PFSK-1 (cell line): Measurements from ENCODE around the gene RDH13.

Source experiments
- FOXP2 ChIP-seq: optimal IDR thresholded peaks from 2 replicates; pipeline ENCODE3; 2011; ENCODE audit warnings: borderline replicate concordance, control low read depth, inconsistent platforms; ENCODE audit not compliant: insufficient read depth; ENCODE audit errors: extremely low read length, extremely low read depth
- POLR2AphosphoS5 ChIP-seq: IDR thresholded peaks from 2 replicates; pipeline ENCODE4 v1.6.1; 2012; ENCODE audit warnings: low read depth, mild to moderate bottlenecking, control low read depth, low read length, moderate library complexity
- SIN3A ChIP-seq: IDR thresholded peaks from 2 replicates; pipeline ENCODE4 v1.6.1; 2012; ENCODE audit warnings: mild to moderate bottlenecking, low read length, moderate library complexity, borderline replicate concordance; ENCODE audit not compliant: insufficient read depth
- TAF1 ChIP-seq: IDR thresholded peaks from 2 replicates; pipeline ENCODE4 v1.6.1; 2012; ENCODE audit warnings: low read length, control low read depth, borderline replicate concordance; ENCODE audit not compliant: insufficient read depth
- TF ChIP-seq, protein P1 (sequence below), 2 experiments: IDR thresholded peaks; 2 replicates each; pipeline versions ENCODE4 v1.6.1 to v1.8.0; 2011 to 2012; ENCODE audit warnings: low read depth in 2 of 2, low read length in 2 of 2, control low read depth in 1 of 2, inconsistent platforms in 1 of 2, mild to moderate bottlenecking in 1 of 2, moderate library complexity in 1 of 2; ENCODE audit not compliant: insufficient read depth in 1 of 2

RDH13 gene

DNA sequence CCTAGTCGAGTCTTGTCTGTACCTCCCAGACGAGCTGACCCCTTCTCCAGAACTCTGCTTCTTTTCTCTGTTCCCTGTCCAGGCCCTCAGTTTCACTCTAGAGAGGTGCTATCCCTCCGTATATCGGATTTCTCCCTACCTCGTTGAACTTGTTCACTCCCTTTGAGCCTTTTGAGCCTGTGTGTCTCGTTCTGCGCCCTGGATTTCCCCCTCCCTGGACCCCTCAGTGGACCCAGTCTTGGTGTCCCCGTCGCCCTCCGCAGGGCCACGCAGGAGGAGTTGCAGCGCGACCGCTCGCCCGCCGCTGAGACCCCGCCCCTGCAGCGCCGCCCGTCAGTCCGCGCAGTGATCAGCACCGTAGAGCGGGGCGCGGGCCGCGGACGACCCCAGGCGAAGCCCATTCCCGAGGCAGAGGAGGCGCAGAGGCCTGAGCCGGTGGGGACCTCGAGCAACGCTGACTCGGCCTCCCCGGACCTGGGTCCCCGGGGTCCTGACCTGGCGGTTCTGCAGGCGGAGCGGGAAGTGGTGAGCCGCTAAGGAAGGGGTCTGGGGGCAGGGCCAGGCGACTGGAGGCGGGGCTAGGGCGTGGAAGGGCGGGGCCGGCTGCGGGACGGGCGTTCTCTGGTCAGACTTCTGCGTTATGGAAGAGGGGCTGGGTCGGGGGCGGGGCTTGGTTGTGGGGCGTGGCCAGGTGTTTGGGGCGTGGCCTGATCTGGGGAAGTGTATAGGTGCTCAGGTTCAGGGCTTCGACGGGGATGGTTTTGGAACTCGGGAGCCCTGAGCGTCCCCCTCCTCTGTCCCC lies 18.2 kb upstream of the RDH13 start:
- TF ChIP-seq POLR2AphosphoS5 (0 out of 2 replicates have a peak, but pooled peaks have one; percentile 46), SIN3A (no peak)

DNA sequence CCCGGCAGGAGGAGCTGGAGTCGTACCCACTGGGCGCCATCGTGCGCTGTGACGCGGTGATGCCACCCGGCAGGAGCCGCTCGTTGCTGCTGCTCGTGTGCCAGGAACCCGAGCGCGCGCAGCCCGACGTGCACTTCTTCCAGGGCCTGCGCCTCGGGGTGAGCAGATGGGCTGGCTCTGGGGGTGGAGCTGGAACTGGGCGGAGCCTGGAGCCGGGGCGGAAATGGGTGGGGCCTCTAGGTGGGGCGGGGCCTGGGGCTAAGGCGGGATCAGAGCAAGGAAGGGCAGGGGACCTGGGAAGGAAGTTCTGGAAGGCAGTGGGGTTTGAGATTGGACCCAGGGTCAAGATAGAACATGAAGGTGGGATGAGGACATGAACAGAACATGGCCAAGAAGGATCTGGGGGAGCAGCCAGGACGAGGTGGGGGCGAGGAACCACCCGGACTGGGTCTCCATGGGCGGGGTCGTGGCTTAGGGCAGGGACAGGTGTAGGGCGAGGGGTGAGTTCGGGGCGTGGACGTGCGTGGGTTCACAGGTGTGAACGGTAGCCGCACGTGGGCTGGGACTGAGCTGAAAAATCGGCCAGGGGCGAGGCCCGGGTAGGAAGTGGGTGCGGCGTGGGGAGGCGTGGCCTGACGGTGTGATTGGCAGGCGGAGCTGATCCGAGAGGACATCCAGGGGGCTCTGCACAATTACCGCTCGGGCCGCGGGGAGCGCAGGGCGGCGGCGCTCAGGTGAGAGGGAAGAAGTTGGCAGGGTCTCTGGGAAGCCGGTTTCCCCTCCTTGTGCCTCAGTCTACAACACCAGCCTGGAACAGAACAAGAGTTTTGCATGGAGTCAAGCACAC lies 17.4 kb upstream of the RDH13 start:
- TF ChIP-seq TAF1 (no peak), POLR2AphosphoS5 (0 out of 2 replicates have a peak, but pooled peaks have one; percentile 27), FOXP2 (peak; percentile 24), SIN3A (no peak)
- TF ChIP-seq, protein P1, sequence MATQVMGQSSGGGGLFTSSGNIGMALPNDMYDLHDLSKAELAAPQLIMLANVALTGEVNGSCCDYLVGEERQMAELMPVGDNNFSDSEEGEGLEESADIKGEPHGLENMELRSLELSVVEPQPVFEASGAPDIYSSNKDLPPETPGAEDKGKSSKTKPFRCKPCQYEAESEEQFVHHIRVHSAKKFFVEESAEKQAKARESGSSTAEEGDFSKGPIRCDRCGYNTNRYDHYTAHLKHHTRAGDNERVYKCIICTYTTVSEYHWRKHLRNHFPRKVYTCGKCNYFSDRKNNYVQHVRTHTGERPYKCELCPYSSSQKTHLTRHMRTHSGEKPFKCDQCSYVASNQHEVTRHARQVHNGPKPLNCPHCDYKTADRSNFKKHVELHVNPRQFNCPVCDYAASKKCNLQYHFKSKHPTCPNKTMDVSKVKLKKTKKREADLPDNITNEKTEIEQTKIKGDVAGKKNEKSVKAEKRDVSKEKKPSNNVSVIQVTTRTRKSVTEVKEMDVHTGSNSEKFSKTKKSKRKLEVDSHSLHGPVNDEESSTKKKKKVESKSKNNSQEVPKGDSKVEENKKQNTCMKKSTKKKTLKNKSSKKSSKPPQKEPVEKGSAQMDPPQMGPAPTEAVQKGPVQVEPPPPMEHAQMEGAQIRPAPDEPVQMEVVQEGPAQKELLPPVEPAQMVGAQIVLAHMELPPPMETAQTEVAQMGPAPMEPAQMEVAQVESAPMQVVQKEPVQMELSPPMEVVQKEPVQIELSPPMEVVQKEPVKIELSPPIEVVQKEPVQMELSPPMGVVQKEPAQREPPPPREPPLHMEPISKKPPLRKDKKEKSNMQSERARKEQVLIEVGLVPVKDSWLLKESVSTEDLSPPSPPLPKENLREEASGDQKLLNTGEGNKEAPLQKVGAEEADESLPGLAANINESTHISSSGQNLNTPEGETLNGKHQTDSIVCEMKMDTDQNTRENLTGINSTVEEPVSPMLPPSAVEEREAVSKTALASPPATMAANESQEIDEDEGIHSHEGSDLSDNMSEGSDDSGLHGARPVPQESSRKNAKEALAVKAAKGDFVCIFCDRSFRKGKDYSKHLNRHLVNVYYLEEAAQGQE (IDR thresholded peaks at IDR 0.05; ENCODE audit: insufficient read depth in 1 of 2, low read depth in 2 of 2, low read length in 2 of 2), result no peak

DNA sequence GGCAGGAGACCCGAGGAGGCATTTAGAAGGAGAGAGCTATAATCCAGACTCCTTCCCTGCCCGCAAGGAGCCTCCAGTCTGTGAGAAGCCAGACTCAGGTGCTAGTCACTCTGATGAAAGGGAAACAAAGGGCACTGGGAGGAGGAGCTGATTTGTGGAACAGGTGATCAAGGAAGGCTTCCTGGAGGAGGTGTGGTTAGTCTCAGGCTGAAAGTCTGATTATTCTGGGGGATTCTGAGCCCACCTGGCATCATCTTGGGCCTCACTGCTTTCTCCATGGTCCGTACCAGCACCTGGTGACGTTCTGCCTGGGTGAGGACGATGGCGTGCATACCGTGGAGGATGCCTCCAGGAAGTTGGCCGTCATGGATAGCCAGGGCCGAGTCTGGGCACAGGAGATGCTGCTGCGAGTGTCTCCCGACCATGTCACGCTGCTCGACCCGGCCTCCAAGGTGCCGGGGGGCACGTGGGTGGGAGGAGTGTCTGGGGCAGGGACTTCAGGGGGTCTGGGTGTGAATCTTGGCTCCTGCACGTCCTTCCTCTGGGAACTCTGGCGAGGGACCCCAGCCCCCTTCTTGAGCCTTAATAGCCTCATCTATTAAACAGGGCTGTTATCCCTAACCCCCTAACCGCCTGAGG lies 16.6 kb upstream of the RDH13 start:
- TF ChIP-seq, protein P1 (IDR thresholded peaks at IDR 0.05; ENCODE audit: insufficient read depth in 1 of 2, low read depth in 2 of 2, low read length in 2 of 2), result no peak
- TF ChIP-seq POLR2AphosphoS5 (no peak), TAF1 (no peak), FOXP2 (no peak), SIN3A (no peak)

DNA sequence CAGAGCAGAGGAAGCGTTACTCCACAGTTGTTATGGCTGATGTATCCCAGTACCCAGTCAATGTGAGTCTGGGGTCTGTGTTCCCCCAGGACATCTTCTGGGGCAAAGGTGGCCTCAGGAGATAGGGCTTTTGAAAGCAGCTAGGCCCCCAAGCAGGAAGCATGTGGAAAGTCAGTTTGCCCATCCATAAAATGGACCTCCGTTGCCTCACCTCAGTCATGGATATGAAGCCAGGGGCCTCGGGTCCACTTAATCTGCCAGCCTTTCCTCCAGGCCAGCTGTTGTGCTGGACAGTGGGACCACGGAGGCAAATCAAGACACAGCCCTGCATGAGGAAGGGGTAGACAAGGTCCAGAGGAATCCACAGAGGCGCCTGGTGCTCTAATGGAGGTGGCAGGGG lies 16.0 kb upstream of the RDH13 start:
- TF ChIP-seq FOXP2, result no peak
- no peak for TF ChIP-seq POLR2AphosphoS5
- TF ChIP-seq SIN3A, result no peak
- no peak for TF ChIP-seq TAF1
- TF ChIP-seq, protein P1 (IDR thresholded peaks at IDR 0.05; ENCODE audit: insufficient read depth in 1 of 2, low read depth in 2 of 2, low read length in 2 of 2), result no peak

DNA sequence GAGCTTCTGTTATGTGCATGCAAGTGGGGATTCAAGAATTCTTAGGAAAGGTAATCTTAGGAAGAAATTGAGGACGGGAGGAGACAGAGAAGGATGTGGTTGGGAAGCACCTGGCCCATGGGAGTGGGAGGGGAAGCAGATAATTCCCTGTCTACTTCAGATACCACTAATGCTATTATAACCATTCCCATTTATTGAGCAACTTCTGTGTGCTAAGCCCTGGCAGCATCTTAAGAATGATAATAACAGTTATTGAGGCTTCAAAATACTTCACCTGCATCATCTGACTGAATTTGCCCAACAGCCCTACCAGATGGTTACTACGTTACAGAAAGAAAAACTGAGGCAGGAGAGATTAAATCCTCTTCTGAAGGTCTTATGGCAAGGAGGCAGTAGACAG lies 14.2 kb upstream of the RDH13 start:
- TF ChIP-seq SIN3A (no peak), FOXP2 (no peak), POLR2AphosphoS5 (no peak), TAF1 (no peak)
- TF ChIP-seq, protein P1 (IDR thresholded peaks at IDR 0.05; ENCODE audit: insufficient read depth in 1 of 2, low read depth in 2 of 2, low read length in 2 of 2), result no peak
